Tibial nerve (tissue), 4 donors: ENCODE data around the gene HOXD10.

Experiments
- EP300 ChIP-seq, 2 donors: sonication (generic); formaldehyde crosslinking; IDR thresholded peaks; one replicate each; pipeline ENCODE4 v1.6.1; 2017; ENCODE audit warnings: antibody characterized with exemption in 2 of 2, mild to moderate bottlenecking in 1 of 2
- POLR2A ChIP-seq, 2 donors: fragments of 450-650 bp; IDR thresholded peaks; one replicate each; pipeline ENCODE4 v1.6.1; 2017; ENCODE audit warnings: antibody characterized with exemption in 2 of 2, mild to moderate bottlenecking in 2 of 2, moderate library complexity in 2 of 2
- TF ChIP-seq, protein P1 (sequence below), 5 experiments: fragments of 200-600 bp in 3 of 5; fragments of 450-650 bp in 2 of 5; sonication (generic) in 3 of 5; IDR thresholded peaks; one replicate each; pipeline ENCODE4 v1.5.1; 2016 to 2019; ENCODE audit warnings: antibody characterized with exemption in 5 of 5, mild to moderate bottlenecking in 3 of 5, moderate library complexity in 2 of 5

- no peak for TF ChIP-seq POLR2A (IDR thresholded peaks at IDR 0.05)
- TF ChIP-seq, protein P1, sequence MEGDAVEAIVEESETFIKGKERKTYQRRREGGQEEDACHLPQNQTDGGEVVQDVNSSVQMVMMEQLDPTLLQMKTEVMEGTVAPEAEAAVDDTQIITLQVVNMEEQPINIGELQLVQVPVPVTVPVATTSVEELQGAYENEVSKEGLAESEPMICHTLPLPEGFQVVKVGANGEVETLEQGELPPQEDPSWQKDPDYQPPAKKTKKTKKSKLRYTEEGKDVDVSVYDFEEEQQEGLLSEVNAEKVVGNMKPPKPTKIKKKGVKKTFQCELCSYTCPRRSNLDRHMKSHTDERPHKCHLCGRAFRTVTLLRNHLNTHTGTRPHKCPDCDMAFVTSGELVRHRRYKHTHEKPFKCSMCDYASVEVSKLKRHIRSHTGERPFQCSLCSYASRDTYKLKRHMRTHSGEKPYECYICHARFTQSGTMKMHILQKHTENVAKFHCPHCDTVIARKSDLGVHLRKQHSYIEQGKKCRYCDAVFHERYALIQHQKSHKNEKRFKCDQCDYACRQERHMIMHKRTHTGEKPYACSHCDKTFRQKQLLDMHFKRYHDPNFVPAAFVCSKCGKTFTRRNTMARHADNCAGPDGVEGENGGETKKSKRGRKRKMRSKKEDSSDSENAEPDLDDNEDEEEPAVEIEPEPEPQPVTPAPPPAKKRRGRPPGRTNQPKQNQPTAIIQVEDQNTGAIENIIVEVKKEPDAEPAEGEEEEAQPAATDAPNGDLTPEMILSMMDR (IDR thresholded peaks at IDR 0.05), result no peak
- TF ChIP-seq EP300 (IDR thresholded peaks at IDR 0.05), result peak in 1 of 2 donors; percentile 21
Observed at GRCh38 chr2:176075481-176075880, 41.1 kb upstream of the HOXD10 start.
